ENCODE results near the gene TFDP2.

TFDP2 gene

DNA sequence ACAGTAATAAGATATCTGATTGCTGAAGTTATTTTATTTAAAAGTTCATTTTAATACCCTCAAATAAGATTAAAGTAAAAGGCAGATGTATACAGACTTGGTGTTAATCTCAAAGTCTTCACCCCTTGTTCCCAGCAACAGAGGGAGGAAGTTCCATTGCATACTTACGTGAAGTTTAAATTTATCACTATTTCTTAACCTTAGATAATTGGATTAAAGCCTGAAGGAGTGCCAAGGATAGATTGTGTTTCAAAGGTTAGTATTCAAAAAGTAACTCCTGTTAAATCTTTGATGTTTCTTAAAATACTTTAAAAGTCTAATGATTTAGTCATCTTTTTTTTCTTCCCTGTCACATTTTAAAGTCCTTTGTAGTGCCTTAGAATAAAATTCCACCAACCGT, 233.6 kb downstream of the TFDP2 start:
- H2BK120ac ChIP-seq (ENCODE audit: low read depth, low read length) = no peak overlapping the region
- H3K9ac ChIP-seq (ENCODE audit: low read depth, low read length, poor library complexity) = no peak overlapping the region
- H4K8ac ChIP-seq (ENCODE audit: low read depth, low read length) = no peak overlapping the region
- H3K9me3 ChIP-seq (replicated peaks in 1 of 2; ENCODE audit: control insufficient read depth in 2 of 2, insufficient read depth in 1 of 2, low read depth in 1 of 2, low read length in 2 of 2) = peaks cover 0 to 9% of the 10 kb centered on the region in 2 donors
- no peak overlapping the region for H2BK5ac ChIP-seq (ENCODE audit: low read length)
- H3K36me3 ChIP-seq (replicated peaks in 1 of 2; ENCODE audit: control insufficient read depth in 2 of 2, insufficient read depth in 2 of 2, low read length in 2 of 2) = peaks cover 12 to 96% of the 10 kb centered on the region in 2 donors
- no peak overlapping the region for H2AK5ac ChIP-seq (ENCODE audit: low read depth, low read length)
- no peak for DNase-seq (ENCODE audit: low spot score)
- H4K91ac ChIP-seq (ENCODE audit: low read depth, low read length, poor library complexity) = no peak overlapping the region
- no peak overlapping the region for H2BK12ac ChIP-seq (ENCODE audit: low read length)
- no peaks in the 10 kb centered on the region for H3K4me1 ChIP-seq (ENCODE audit: control insufficient read depth in 2 of 2, insufficient read depth in 1 of 2, low read depth in 1 of 2, low read length in 2 of 2)
- H3K27me3 ChIP-seq (ENCODE audit: control insufficient read depth in 3 of 3, insufficient read depth in 3 of 3, low read depth in 1 of 3, low read length in 3 of 3) = no peaks in the 10 kb centered on the region
- no peak overlapping the region for H3K27ac ChIP-seq (replicated peaks; ENCODE audit: low read length)
- WGBS, 2 donors (ENCODE audit: extremely low coverage in 2 of 2, insufficient read length in 2 of 2, insufficient replicate concordance in 1 of 2) = no CpG with 5 or more reads among the region's 2 CpGs
- H2BK15ac ChIP-seq (ENCODE audit: low read length) = no peak overlapping the region
- H3K4ac ChIP-seq (ENCODE audit: low read length) = no peak overlapping the region
- H2AFZ ChIP-seq (ENCODE audit: low read length) = no peak overlapping the region
- no peak overlapping the region for H3K23ac ChIP-seq (ENCODE audit: low read depth, low read length, poor library complexity)
- H3K18ac ChIP-seq (ENCODE audit: low read length) = no peak overlapping the region
- peaks cover 4% of the 10 kb centered on the region for H3K79me1 ChIP-seq (ENCODE audit: low read depth, low read length)
- no peak overlapping the region for H3K4me2 ChIP-seq (ENCODE audit: insufficient read depth, low read length, poor library complexity, severe bottlenecking)
- H3K14ac ChIP-seq (ENCODE audit: low read length) = no peak overlapping the region
- H3K4me3 ChIP-seq (ENCODE audit: low read length in 2 of 2) = no peak overlapping the region

DNA sequence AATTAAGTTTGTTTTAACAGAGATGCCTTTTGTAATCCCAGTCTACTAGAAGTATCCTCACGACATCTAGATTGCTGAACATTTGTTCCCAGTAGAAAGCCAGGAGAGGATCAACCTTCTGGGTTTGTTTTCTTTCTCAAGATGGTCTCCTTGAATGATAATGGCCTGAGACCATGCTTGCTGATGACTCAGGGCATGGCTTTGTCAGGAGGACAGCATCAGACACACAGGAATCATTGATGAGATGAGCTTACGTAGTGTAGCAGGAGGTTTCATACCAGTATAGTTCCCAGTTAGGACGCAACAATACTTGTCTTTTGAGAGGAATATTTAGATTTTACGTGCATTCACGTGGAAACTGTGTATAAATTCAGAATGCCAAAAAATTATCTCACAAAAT, 234.3 kb downstream of the TFDP2 start:
- Histone ChIP-seq H4K8ac (ENCODE audit: low read depth, low read length) (no peak overlapping the region), H2AFZ (ENCODE audit: low read length) (no peak overlapping the region), H3K9ac (ENCODE audit: low read depth, low read length, poor library complexity) (no peak overlapping the region), H3K4ac (ENCODE audit: low read length) (no peak overlapping the region), H3K27ac (replicated peaks; ENCODE audit: low read length) (no peak overlapping the region), H3K27me3 (ENCODE audit: control insufficient read depth in 3 of 3, insufficient read depth in 3 of 3, low read depth in 1 of 3, low read length in 3 of 3) (no peaks in the 10 kb centered on the region), H3K9me3 (replicated peaks in 1 of 2; ENCODE audit: control insufficient read depth in 2 of 2, insufficient read depth in 1 of 2, low read depth in 1 of 2, low read length in 2 of 2) (peaks cover 0 to 9% of the 10 kb centered on the region in 2 donors), H3K14ac (ENCODE audit: low read length) (no peak overlapping the region), H3K4me1 (ENCODE audit: control insufficient read depth in 2 of 2, insufficient read depth in 1 of 2, low read depth in 1 of 2, low read length in 2 of 2) (no peaks in the 10 kb centered on the region), H2BK12ac (ENCODE audit: low read length) (no peak overlapping the region), H4K91ac (ENCODE audit: low read depth, low read length, poor library complexity) (no peak overlapping the region), H2BK15ac (ENCODE audit: low read length) (no peak overlapping the region), H3K79me1 (ENCODE audit: low read depth, low read length) (peaks cover 2% of the 10 kb centered on the region), H3K23ac (ENCODE audit: low read depth, low read length, poor library complexity) (no peak overlapping the region), H2BK120ac (ENCODE audit: low read depth, low read length) (no peak overlapping the region), H2BK5ac (ENCODE audit: low read length) (no peak overlapping the region), H2AK5ac (ENCODE audit: low read depth, low read length) (no peak overlapping the region), H3K4me3 (ENCODE audit: low read length in 2 of 2) (no peak overlapping the region), H3K18ac (ENCODE audit: low read length) (no peak overlapping the region), H3K36me3 (replicated peaks in 1 of 2; ENCODE audit: control insufficient read depth in 2 of 2, insufficient read depth in 2 of 2, low read length in 2 of 2) (peaks cover 10 to 96% of the 10 kb centered on the region in 2 donors), H3K4me2 (ENCODE audit: insufficient read depth, low read length, poor library complexity, severe bottlenecking) (no peak overlapping the region)
- no peak for DNase-seq (ENCODE audit: low spot score)
- WGBS, 2 donors (ENCODE audit: extremely low coverage in 2 of 2, insufficient read length in 2 of 2, insufficient replicate concordance in 1 of 2) = no CpG with 5 or more reads among the region's 5 CpGs

DNA sequence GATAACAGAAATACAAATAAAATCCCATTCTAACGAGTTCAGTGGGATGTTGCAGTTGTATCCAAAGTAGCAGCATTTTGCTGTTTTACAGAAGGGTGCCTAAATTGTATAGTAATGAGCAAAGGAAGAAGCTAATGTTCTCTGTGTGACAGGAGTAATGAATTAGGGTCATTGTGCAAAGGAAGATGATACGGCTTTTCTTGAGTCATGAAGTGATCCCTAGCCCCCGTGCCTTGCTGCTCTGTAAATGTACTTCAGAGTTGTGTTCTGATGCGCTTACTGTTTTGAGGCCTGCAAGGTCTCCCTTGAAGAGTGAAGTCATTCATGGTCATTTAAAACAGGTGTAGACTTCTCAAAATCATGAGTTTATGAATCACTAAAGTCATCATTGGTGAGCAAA, 235.0 kb downstream of the TFDP2 start:
- no peak overlapping the region for H3K9ac ChIP-seq (ENCODE audit: low read depth, low read length, poor library complexity)
- no peak for DNase-seq (ENCODE audit: low spot score)
- no peak overlapping the region for H4K91ac ChIP-seq (ENCODE audit: low read depth, low read length, poor library complexity)
- H2AFZ ChIP-seq (ENCODE audit: low read length) = no peak overlapping the region
- no peak overlapping the region for H3K23ac ChIP-seq (ENCODE audit: low read depth, low read length, poor library complexity)
- H3K36me3 ChIP-seq (replicated peaks in 1 of 2; ENCODE audit: control insufficient read depth in 2 of 2, insufficient read depth in 2 of 2, low read length in 2 of 2) = peaks cover 12 to 96% of the 10 kb centered on the region in 2 donors
- no peak overlapping the region for H3K18ac ChIP-seq (ENCODE audit: low read length)
- no peak overlapping the region for H2BK12ac ChIP-seq (ENCODE audit: low read length)
- no peak overlapping the region for H2BK120ac ChIP-seq (ENCODE audit: low read depth, low read length)
- no peak overlapping the region for H3K4ac ChIP-seq (ENCODE audit: low read length)
- H2BK5ac ChIP-seq (ENCODE audit: low read length) = no peak overlapping the region
- no peak overlapping the region for H2BK15ac ChIP-seq (ENCODE audit: low read length)
- H3K9me3 ChIP-seq (replicated peaks in 1 of 2; ENCODE audit: control insufficient read depth in 2 of 2, insufficient read depth in 1 of 2, low read depth in 1 of 2, low read length in 2 of 2) = peaks cover 0 to 9% of the 10 kb centered on the region in 2 donors
- H3K4me1 ChIP-seq (ENCODE audit: control insufficient read depth in 2 of 2, insufficient read depth in 1 of 2, low read depth in 1 of 2, low read length in 2 of 2) = no peaks in the 10 kb centered on the region
- no peak overlapping the region for H4K8ac ChIP-seq (ENCODE audit: low read depth, low read length)
- H2AK5ac ChIP-seq (ENCODE audit: low read depth, low read length) = no peak overlapping the region
- WGBS, 2 donors (ENCODE audit: extremely low coverage in 2 of 2, insufficient read length in 2 of 2, insufficient replicate concordance in 1 of 2) = no CpG with 5 or more reads among the region's 4 CpGs
- H3K4me3 ChIP-seq (ENCODE audit: low read length in 2 of 2) = no peak overlapping the region
- no peak overlapping the region for H3K4me2 ChIP-seq (ENCODE audit: insufficient read depth, low read length, poor library complexity, severe bottlenecking)
- no peak overlapping the region for H3K27ac ChIP-seq (replicated peaks; ENCODE audit: low read length)
- H3K14ac ChIP-seq (ENCODE audit: low read length) = no peak overlapping the region
- H3K79me1 ChIP-seq (ENCODE audit: low read depth, low read length) = peaks cover 1% of the 10 kb centered on the region
- no peaks in the 10 kb centered on the region for H3K27me3 ChIP-seq (ENCODE audit: control insufficient read depth in 3 of 3, insufficient read depth in 3 of 3, low read depth in 1 of 3, low read length in 3 of 3)

DNA sequence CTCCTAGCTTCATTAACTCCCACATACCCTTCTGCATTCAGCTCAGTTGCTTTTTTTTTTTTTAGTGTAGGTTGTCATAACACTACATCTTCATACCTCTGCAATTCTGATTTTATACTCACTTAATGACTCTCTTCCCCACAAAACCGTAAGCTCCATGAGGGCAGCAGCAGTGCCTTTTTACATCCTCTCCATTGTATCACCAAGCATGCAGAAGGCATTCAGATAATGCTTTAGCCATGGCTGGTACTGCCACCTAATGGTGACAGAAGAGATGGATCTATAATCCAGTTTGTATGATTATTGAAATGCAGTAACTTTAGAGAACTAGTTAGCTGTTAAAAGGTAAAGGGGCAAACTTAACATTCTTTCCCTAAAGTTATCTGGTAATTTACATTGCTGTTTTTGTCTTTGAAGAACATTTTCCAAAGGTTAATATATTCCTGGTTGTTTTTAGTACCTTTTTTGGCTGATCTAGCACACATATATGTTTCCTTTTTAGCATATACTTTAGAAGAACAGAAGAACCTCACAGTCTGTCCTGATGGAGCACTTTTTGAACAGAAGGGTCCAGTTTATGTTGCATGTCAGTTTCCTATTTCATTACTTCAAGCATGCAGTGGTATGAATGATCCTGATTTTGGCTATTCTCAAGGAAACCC, 236.1 kb downstream of the TFDP2 start:
- Histone ChIP-seq H3K4me3 (ENCODE audit: low read length in 2 of 2) (no peak overlapping the region), H2BK120ac (ENCODE audit: low read depth, low read length) (no peak overlapping the region), H4K91ac (ENCODE audit: low read depth, low read length, poor library complexity) (no peak overlapping the region), H3K27me3 (ENCODE audit: control insufficient read depth in 3 of 3, insufficient read depth in 3 of 3, low read depth in 1 of 3, low read length in 3 of 3) (no peaks in the 10 kb centered on the region), H2AFZ (ENCODE audit: low read length) (no peak overlapping the region), H3K9me3 (replicated peaks in 1 of 2; ENCODE audit: control insufficient read depth in 2 of 2, insufficient read depth in 1 of 2, low read depth in 1 of 2, low read length in 2 of 2) (peaks cover 0 to 9% of the 10 kb centered on the region in 2 donors), H3K4me2 (ENCODE audit: insufficient read depth, low read length, poor library complexity, severe bottlenecking) (no peak overlapping the region), H4K8ac (ENCODE audit: low read depth, low read length) (no peak overlapping the region), H3K27ac (replicated peaks; ENCODE audit: low read length) (no peak overlapping the region), H3K18ac (ENCODE audit: low read length) (no peak overlapping the region), H3K36me3 (replicated peaks in 1 of 2; ENCODE audit: control insufficient read depth in 2 of 2, insufficient read depth in 2 of 2, low read length in 2 of 2) (peaks cover 13 to 96% of the 10 kb centered on the region in 2 donors), H3K4ac (ENCODE audit: low read length) (no peak overlapping the region), H3K23ac (ENCODE audit: low read depth, low read length, poor library complexity) (no peak overlapping the region), H3K4me1 (ENCODE audit: control insufficient read depth in 2 of 2, insufficient read depth in 1 of 2, low read depth in 1 of 2, low read length in 2 of 2) (no peaks in the 10 kb centered on the region), H2AK5ac (ENCODE audit: low read depth, low read length) (no peak overlapping the region), H2BK15ac (ENCODE audit: low read length) (no peak overlapping the region), H3K9ac (ENCODE audit: low read depth, low read length, poor library complexity) (no peak overlapping the region), H2BK5ac (ENCODE audit: low read length) (no peak overlapping the region), H3K14ac (ENCODE audit: low read length) (no peak overlapping the region), H2BK12ac (ENCODE audit: low read length) (no peak overlapping the region), H3K79me1 (ENCODE audit: low read depth, low read length) (peaks cover 1% of the 10 kb centered on the region)
- DNase-seq (ENCODE audit: low spot score) = no peak
- no CpG with 5 or more reads among the region's 1 CpG for WGBS, 2 donors (ENCODE audit: extremely low coverage in 2 of 2, insufficient read length in 2 of 2, insufficient replicate concordance in 1 of 2)
